GM12878 (cell line): Measurements from ENCODE around the gene AGBL4. TPM values are rescaled to one million over a fixed set of nuclear protein-coding genes. Genes with fewer than 3 reads are reported as not detected.

Experiments
- ATAC-seq: fragments of 200-7000 bp; cut with Tn5 transposase; 3 replicates; pipeline ENCODE4 v1.9.1; 2020; ENCODE audit warnings: mild to moderate bottlenecking, moderate library complexity
- BruUV-seq: library from RNA; stranded (reverse); fragments of 400-500 nt; replicated peaks from 2 replicates; lab custom pipeline; 2021; lab: Mats Ljungman, UMichigan
- CTCF ChIA-PET: fragments of 300-600 bp; sonication (Branson Sonifier 250); formaldehyde crosslinking; extraction: SDS; loops from one replicate; lab custom pipeline; 2021; ENCODE audit warnings: inconsistent platforms; lab: Yijun Ruan, JAX
- POLR2A ChIA-PET: fragments of 350-600 bp; formaldehyde crosslinking; extraction: SDS; loops from one replicate; lab custom pipeline; 2021; ENCODE audit warnings: inconsistent platforms; lab: Charles Lee
- RAD21 ChIA-PET: fragments of 300-600 bp; sonication (Branson Sonifier 250); formaldehyde crosslinking; loops from one replicate; lab custom pipeline; 2023; ENCODE audit warnings: antibody characterized with exemption; ENCODE audit not compliant: unreplicated experiment; lab: Charles Lee
- SMC1A ChIA-PET: fragments of 300-600 bp; sonication (Branson Sonifier 250); formaldehyde crosslinking; loops from one replicate; lab custom pipeline; 2023; ENCODE audit not compliant: unreplicated experiment, uncharacterized antibody; lab: Charles Lee
- DNase-seq: peaks from one replicate; pipeline ENCODE4 v3.0.0-alpha.2; 2011; ENCODE audit warnings: low read depth, low spot score
- FAIRE-seq: peaks from 3 replicates; lab custom pipeline; 2011; peaks lifted over from hg19 to GRCh38; lab: Jason Lieb, UNC
- H2AFZ ChIP-seq: 2 replicates; pipeline ENCODE4 v1.6.0; 2011; ENCODE audit warnings: low read depth, low read length, control low read depth; ENCODE audit not compliant: control insufficient read depth
- H3K27ac ChIP-seq: 2 replicates; pipeline ENCODE4 v1.5.1; 2011; ENCODE audit warnings: control low read depth; ENCODE audit not compliant: control insufficient read depth, insufficient read depth
- H3K27me3 ChIP-seq, 2 experiments: replicated peaks in 1 of 2; 2 replicates each; pipeline versions ENCODE4 v1.6.0 to v1.6.1; 2011; ENCODE audit warnings: low read length in 1 of 2; ENCODE audit not compliant: control insufficient read depth in 2 of 2, insufficient read depth in 2 of 2
- H3K36me3 ChIP-seq, 2 experiments: 2 replicates each; pipeline ENCODE4 v1.5.1; 2011; ENCODE audit warnings: low read length in 1 of 2; ENCODE audit not compliant: control insufficient read depth in 2 of 2, insufficient read depth in 2 of 2
- H3K4me1 ChIP-seq: 2 replicates; pipeline ENCODE4 v1.6.1; 2011; ENCODE audit warnings: mild to moderate bottlenecking, low read length, moderate library complexity, mixed read lengths; ENCODE audit not compliant: control insufficient read depth, insufficient read depth
- H3K4me2 ChIP-seq: 2 replicates; pipeline ENCODE4 v1.6.0; 2011; ENCODE audit warnings: control low read depth; ENCODE audit not compliant: control insufficient read depth, insufficient read depth
- H3K4me3 ChIP-seq: fragments of 200-600 bp; sonication (generic); 2 replicates; pipeline ENCODE4 v1.5.1; 2016
- H3K79me2 ChIP-seq: 2 replicates; pipeline ENCODE4 v1.6.0; 2011; ENCODE audit warnings: low read length; ENCODE audit not compliant: control insufficient read depth, insufficient read depth
- H3K9ac ChIP-seq: 2 replicates; pipeline ENCODE4 v1.8.0; 2011; ENCODE audit warnings: low read length, control low read depth, mixed read lengths; ENCODE audit not compliant: control insufficient read depth, insufficient read depth
- H3K9me3 ChIP-seq: replicated peaks from 3 replicates; pipeline ENCODE4 v1.5.1; 2011; ENCODE audit warnings: mild to moderate bottlenecking, low read length; ENCODE audit not compliant: control insufficient read depth, insufficient read depth
- H4K20me1 ChIP-seq: 2 replicates; pipeline ENCODE4 v1.6.0; 2011; ENCODE audit not compliant: control insufficient read depth, insufficient read depth
- CUX1 ChIP-seq: IDR thresholded peaks from 2 replicates; pipeline ENCODE4 v1.6.1; 2012; ENCODE audit warnings: improper control_type of control experiment, low read depth, low read length; ENCODE audit not compliant: insufficient replicate concordance
- E4F1 ChIP-seq: fragments of 450-650 bp; IDR thresholded peaks from 2 replicates; pipeline ENCODE4 v1.6.1; 2018; ENCODE audit warnings: borderline replicate concordance, mild to moderate bottlenecking; ENCODE audit not compliant: partially characterized antibody
- GATAD2B ChIP-seq: fragments of 450-650 bp; conservative IDR thresholded peaks from 2 replicates; pipeline ENCODE4 v1.6.1; 2017; ENCODE audit warnings: low read depth, mild to moderate bottlenecking, moderate library complexity
- HDAC6 ChIP-seq: fragments of 200-600 bp; sonication (generic); IDR thresholded peaks from one replicate; pipeline ENCODE4 v1.8.0; 2017; ENCODE audit warnings: antibody characterized with exemption; ENCODE audit not compliant: unreplicated experiment
- KLF5 ChIP-seq: fragments of 450-650 bp; IDR thresholded peaks from 2 replicates; pipeline ENCODE4 v1.6.1; 2014; ENCODE audit warnings: mild to moderate bottlenecking; ENCODE audit not compliant: partially characterized antibody
- MXI1 ChIP-seq: fragments of 150-350 bp; IDR thresholded peaks from 2 replicates; pipeline ENCODE4 v1.6.1; 2011; ENCODE audit warnings: low read depth, mild to moderate bottlenecking, inconsistent platforms, low read length, improper control_type of control experiment
- NRF1 ChIP-seq: conservative IDR thresholded peaks from 2 replicates; pipeline ENCODE4 v1.6.1; 2011; ENCODE audit warnings: mild to moderate bottlenecking, low read depth, low read length, improper control_type of control experiment
- PAX5 ChIP-seq: IDR thresholded peaks from 2 replicates; pipeline ENCODE4 v1.6.1; 2011; ENCODE audit warnings: low read depth, low read length, borderline replicate concordance
- RUNX3 ChIP-seq: IDR thresholded peaks from 2 replicates; pipeline ENCODE4 v1.6.1; 2012; ENCODE audit warnings: low read length, inconsistent platforms
- SMARCA5 ChIP-seq: fragments of 450-650 bp; IDR thresholded peaks from 2 replicates; pipeline ENCODE4 v1.6.1; 2017; ENCODE audit warnings: mild to moderate bottlenecking
- SP1 ChIP-seq: IDR thresholded peaks from one replicate; pipeline ENCODE4 v1.6.1; 2011; ENCODE audit warnings: low read depth, low read length
- YBX1 ChIP-seq: fragments of 450-650 bp; IDR thresholded peaks from 2 replicates; pipeline ENCODE4 v1.6.1; 2016; ENCODE audit warnings: antibody characterized with exemption
- WGBS: methylation state at CpG from one replicate; pipeline ENCODE4 v1.1.6; 2016; ENCODE audit warnings: low lambda C conversion rate; ENCODE audit not compliant: insufficient replicate concordance, insufficient coverage; ENCODE audit errors: missing lambda C conversion rate; 5-methylcytosine and 5-hydroxymethylcytosine counted together
- in situ Hi-C: fragments of 300-500 bp; cut with MboI; formaldehyde crosslinking; loops from 9 replicates; pipeline ENCODE4 v1.14.3; 2018; ENCODE audit warnings: mixed read lengths
- intact Hi-C: fragments of 100-400 bp; cut with micrococcal nuclease; formaldehyde crosslinking; loops from one replicate; pipeline ENCODE4 v1.14.2; 2022; ENCODE audit not compliant: unreplicated experiment
- polyA plus RNA-seq, 11 experiments: library from polyadenylated mRNA; depleted of rRNA in 4 of 11; unstranded in 6 of 11; stranded (reverse) in 5 of 11; fragments of >200 nt; fragmentation: Nextera tagmentation in 4 of 11; fragmentation: Illumina TruSeq in 1 of 11; extraction: Ambion mirVana in 4 of 11; extraction: Trizol in 1 of 11; gene quantifications; 1 replicate in 1 of 11; 2 replicates in 10 of 11; pipeline versions ENCODE4 v1.2.1 to v1.2.3, GENCODE V29; 2011 to 2016; ENCODE audit warnings: inconsistent platforms in 2 of 11, missing spikeins in 2 of 11, low read depth in 1 of 11
- total RNA-seq, 4 experiments: library from RNA; depleted of rRNA in 3 of 4; stranded (reverse); fragments of >200 nt in 3 of 4; fragmentation: Illumina TruSeq in 1 of 4; extraction: Trizol in 1 of 4; gene quantifications; 2 replicates each; pipeline versions ENCODE4 v1.2.1 to v1.2.3, GENCODE V29; 2013 to 2021

Gene AGBL4
- total and polyA plus RNA-seq, 10 of the 15 experiments (the other 5 are each of a cell fraction or from before 2014, with no cell fraction given), result 0.31 TPM; not detected in 9

- no peaks in the 10 kb centered on the region for H3K79me2 ChIP-seq
- no peak overlapping the region for H3K27ac ChIP-seq
- H4K20me1 ChIP-seq, result no peaks in the 10 kb centered on the region
- no peak for FAIRE-seq
- ChIA-PET SMC1A (no interaction called here), RAD21 (no interaction called here), CTCF (no interaction called here), POLR2A (no interaction called here)
- H2AFZ ChIP-seq, result no peak overlapping the region
- TF ChIP-seq PAX5, result no peak
- no peak for TF ChIP-seq E4F1
- no peak for TF ChIP-seq SMARCA5
- intact Hi-C loops (no loop called here), in situ Hi-C loops (no loop called here)
- H3K9me3 ChIP-seq, result no peaks in the 10 kb centered on the region
- no peaks in the 10 kb centered on the region for H3K27me3 ChIP-seq
- no peak for ATAC-seq
- H3K4me2 ChIP-seq, result no peak overlapping the region
- no peaks in the 10 kb centered on the region for H3K36me3 ChIP-seq
- no peak for DNase-seq
- no TSS peak for BruUV-seq
- WGBS, result 3% methylated on average over 2 of the region's 2 CpGs
- H3K9ac ChIP-seq, result no peak overlapping the region
- no peak overlapping the region for H3K4me3 ChIP-seq
- no peaks in the 10 kb centered on the region for H3K4me1 ChIP-seq
Observed at GRCh38 chr1:49448200-49448599, 575.6 kb downstream of the AGBL4 start.

- POLR2A ChIA-PET, result no interaction called here
- H3K9me3 ChIP-seq, result no peaks in the 10 kb centered on the region
- no peaks in the 10 kb centered on the region for H3K27me3 ChIP-seq
- H3K27ac ChIP-seq, result no peak overlapping the region
- no peak for ATAC-seq
- WGBS, result 5% methylated on average over 2 of the region's 2 CpGs
- no peak overlapping the region for H3K4me2 ChIP-seq
- in situ Hi-C loops (no loop called here), intact Hi-C loops (no loop called here)
- no peaks in the 10 kb centered on the region for H3K4me1 ChIP-seq
- SMC1A ChIA-PET, result no interaction called here
- no peaks in the 10 kb centered on the region for H3K79me2 ChIP-seq
- CTCF ChIA-PET, result no interaction called here
- no peak overlapping the region for H3K9ac ChIP-seq
- BruUV-seq, result no TSS peak
- no peak overlapping the region for H2AFZ ChIP-seq
- RAD21 ChIA-PET, result no interaction called here
- H4K20me1 ChIP-seq, result no peaks in the 10 kb centered on the region
- no peak for DNase-seq
- H3K36me3 ChIP-seq, result no peaks in the 10 kb centered on the region
- H3K4me3 ChIP-seq, result no peak overlapping the region
- FAIRE-seq, result no peak
- TF ChIP-seq KLF5 (no peak), HDAC6 (no peak), RUNX3 (no peak), GATAD2B (no peak), NRF1 (no peak), YBX1 (no peak), SP1 (no peak), MXI1 (no peak), CUX1 (no peak)
Observed at GRCh38 chr1:49436865-49437264, 586.9 kb downstream of the AGBL4 start.
